ENCODE data around the gene PEX26.
"Not testable (repeated sequence)": the region's sequence is repeated elsewhere in the genome, so short reads cannot be mapped to it uniquely, and the experiment has no call there.

PEX26 gene

DNA sequence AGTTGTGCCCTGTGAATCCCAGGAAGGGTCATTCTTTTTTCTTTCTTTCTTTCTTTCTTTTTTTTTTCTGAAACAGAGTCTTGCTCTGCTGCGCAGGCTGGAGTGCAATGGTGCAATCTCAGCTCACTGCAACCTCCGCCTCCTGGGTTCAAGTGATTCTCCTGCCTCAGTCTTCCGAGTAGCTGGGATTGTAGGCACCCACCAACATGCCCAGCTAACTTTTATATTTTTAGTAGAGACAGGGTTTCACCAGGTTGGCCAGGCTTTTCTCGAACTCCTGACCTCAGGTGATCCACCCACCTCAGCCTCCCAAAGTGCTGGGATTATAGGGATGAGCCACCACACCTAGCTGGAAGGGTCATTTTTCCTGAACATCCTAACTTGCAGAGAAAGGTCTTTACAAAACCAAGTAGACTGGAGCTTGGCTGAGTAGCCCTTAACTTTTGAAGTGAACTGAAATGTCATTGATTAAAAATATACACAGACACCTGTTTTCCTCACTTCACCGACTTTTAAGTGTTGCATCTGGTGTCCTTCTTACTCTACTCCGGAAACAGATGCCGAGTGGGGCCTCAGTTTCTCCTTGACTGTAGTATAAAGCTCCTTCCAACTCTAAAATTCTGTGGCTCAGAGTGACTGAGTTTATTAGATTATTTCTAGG is 6.4 kb upstream of the PEX26 start:
- DNase-seq (ENCODE audit: low read depth in 3 of 3) = not testable (repeated sequence)

- DNase-seq (ENCODE audit: low read depth in 3 of 3) = no peak
Observed at GRCh38 chr22:18071968-18072310, 5.9 kb upstream of the PEX26 start.

DNA sequence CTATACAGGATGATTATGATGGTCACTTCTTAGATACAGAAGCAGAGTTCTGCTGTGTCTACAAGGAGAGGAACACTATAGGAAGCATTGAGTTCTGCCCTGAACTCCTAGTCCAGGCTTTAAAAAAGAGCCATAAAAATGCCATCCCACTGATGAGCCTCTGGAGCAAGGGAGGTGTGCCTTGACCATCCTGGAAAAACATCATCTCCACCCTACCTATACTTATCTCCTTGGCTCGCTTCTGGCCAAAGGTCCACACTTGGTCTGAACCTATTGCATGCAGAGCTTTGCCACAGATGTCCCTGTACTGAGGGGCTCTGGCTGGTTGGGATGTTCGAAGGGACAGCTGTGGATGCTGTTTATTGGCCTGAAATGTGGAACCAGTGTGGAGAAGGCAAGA is 4.3 kb upstream of the PEX26 start:
- DNase-seq (ENCODE audit: low read depth in 3 of 3) = no peak

DNA sequence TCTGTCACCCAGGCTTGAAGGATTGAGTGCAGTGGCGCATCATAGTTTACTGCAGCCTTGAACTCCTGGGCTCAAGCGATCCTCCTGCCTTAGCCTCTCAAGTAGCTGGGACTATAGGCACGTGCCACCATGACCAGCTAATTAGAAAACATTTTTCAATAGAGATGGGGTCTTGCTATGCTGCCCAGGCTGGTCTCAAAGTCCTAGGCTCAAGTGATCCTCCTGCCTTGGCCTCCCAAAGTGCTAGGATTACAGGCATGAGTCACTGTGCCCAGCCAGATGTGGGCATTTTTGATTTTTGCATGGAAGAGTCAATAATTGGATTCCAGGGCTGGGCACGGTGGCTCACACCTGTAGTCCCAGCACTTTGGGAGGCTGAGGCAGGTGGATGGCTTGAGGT is 3.9 kb upstream of the PEX26 start:
- DNase-seq (ENCODE audit: low read depth in 3 of 3) = not testable (repeated sequence)

GRCh38 chr22:18075101-18075719 is 2.6 kb upstream of the PEX26 start:
- DNase-seq (ENCODE audit: low read depth in 3 of 3) = no peak

DNA sequence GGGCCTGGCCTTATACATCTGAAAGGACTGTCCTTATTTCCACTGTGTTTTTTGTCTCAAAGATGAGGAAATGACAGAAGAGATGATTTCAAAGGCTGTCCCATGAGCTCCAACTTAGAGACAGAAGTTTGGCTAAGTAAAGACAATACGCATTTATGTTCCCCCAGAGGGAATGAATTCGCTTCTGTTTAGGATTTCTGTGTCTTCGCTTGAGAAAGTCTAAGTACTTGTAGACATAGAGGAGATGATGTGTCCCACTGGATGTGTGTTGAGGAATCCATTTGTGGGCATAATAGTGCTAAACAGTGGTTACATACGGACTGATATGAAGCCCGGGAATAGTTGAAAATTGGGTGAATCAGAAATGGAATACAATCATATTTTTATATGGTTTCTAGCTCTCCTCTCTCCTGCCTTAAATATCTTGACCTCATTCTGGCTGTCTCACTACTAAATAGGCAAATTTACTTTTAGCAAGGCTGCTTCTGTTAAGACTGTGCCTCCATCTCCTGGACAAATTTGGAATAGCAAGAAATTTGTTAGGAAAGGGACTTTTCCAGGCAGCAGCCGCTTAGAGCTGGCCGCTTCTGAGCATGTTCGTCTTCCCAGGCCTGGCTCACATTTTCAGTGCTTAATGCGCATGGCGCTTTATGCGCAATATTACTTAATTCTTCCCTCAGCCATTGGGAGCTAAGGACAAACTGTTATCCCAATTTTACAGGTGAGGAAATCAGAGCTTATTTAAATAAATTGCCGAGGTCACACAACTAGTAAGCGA is 1.9 kb upstream of the PEX26 start:
- DNase-seq (ENCODE audit: low read depth in 3 of 3) = no peak

GRCh38 chr22:18077087-18077638 is 627 bp upstream of the PEX26 start:
- no peak for DNase-seq (ENCODE audit: low read depth in 3 of 3)

- peak in 2 of 3 experiments; percentile 5 to 19 for DNase-seq (ENCODE audit: low read depth in 3 of 3)
Observed at GRCh38 chr22:18078329-18079041, 695 bp downstream of the PEX26 start.

- no peak for DNase-seq (ENCODE audit: low read depth in 3 of 3)
Observed at GRCh38 chr22:18079706-18080233, 2.0 kb downstream of the PEX26 start.

GRCh38 chr22:18081416-18081815 is 3.6 kb downstream of the PEX26 start:
- DNase-seq (ENCODE audit: low read depth in 3 of 3) = no peak

DNA sequence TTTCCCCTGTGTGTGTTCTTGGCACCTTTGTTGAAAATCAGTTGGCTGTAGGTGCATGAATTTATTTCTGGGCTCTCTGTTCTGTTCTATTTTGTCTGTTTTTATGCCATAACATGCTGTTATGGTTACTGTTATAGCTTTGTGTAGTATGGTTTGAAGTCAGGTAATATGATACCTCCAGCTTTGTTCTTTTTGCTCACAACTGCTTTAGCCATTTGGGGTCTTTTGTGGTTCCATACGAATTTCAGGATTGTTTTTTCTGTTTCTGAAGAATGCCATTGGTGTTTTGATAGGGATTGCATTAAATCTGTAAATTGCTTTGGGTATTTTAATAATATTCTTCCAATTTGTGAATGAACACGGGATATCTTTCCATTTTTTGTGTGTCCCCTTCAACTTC is 4.7 kb downstream of the PEX26 start:
- DNase-seq (ENCODE audit: low read depth in 3 of 3) = no peak

GRCh38 chr22:18083406-18083805 is 5.6 kb downstream of the PEX26 start:
- no peak for DNase-seq (ENCODE audit: low read depth in 3 of 3)

DNA sequence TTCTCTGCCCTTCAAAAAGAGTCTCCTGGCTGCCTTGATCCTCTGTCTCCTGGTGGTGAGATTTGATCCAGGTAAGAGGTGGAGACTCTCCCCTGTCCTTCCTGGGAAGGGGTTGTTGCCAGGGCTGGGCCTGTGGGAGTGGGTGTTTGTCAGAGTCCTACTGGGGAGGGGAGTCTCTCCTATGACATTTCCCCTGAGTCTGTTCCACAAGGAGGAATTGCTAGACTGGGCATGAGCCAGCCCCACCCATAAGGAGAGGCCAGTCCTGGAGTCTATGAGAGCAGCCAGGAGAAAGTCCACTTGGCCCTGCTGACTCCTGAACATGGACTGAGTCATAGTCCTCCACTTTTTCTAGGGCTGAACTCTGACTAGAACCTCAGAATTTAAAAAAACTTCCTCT is 7.4 kb downstream of the PEX26 start:
- no peak for DNase-seq (ENCODE audit: low read depth in 3 of 3)

GRCh38 chr22:18087350-18087855 is 9.6 kb downstream of the PEX26 start:
- DNase-seq (ENCODE audit: low read depth in 3 of 3) = no peak

DNA sequence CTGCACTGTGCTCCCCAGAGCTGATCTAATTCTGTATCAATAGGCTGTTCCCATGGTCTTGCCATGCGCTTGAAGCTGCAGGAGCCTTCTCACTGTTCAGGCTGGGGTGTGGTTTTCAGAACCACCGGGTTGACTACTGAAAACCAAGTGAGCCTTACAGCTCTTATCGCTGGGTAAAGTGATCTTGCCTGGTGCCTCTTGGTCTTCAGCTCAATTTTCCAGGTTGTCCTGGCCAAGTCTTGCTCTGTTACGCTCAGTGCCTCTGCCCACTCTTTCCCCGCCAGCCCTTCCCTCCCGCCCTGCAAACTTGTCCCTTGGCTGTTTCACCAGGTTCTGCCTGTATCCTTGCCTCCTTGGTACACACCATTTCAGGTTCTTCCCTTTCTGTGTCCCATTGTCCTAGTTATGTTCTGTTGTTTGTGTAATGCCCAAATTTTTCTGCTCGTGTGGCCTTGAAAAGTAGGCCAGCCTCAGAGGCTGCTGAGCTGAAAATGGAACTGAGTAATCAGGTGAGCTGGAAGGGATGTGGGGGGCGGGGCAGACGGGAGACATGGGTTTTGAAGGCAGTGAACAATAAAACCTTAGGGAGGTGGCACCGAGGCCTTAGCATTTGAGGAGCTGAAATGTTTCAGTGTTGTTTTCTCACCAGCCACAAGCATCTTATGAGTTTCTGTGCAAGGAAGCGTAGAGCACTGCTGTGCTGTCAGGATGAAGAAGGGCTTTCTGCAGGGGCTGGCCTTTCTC is 11.2 kb downstream of the PEX26 start:
- DNase-seq (ENCODE audit: low read depth in 3 of 3) = no peak

- no peak for DNase-seq (ENCODE audit: low read depth in 3 of 3)
Observed at GRCh38 chr22:18090286-18090685, 12.5 kb downstream of the PEX26 start.

DNA sequence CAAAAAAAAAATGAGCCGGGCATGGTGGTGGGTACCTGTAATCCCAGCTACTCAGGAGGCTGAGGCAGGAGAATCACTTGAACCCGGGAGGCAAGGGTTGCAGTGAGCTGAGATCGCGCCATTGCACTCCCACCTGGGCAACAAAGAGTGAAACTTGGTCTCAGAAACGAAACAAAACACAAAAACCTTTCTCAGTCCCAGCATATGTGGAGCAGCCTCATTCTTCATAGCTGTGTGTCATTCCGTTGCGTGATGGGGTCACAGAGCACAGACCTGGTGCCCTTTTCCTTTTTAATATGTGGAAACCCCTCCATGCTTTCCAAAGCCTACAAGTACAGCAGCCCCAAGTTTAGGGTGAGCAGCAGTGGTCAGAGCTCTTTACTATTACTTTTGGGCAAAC is 13.7 kb downstream of the PEX26 start:
- no peak for DNase-seq (ENCODE audit: low read depth in 3 of 3)

DNA sequence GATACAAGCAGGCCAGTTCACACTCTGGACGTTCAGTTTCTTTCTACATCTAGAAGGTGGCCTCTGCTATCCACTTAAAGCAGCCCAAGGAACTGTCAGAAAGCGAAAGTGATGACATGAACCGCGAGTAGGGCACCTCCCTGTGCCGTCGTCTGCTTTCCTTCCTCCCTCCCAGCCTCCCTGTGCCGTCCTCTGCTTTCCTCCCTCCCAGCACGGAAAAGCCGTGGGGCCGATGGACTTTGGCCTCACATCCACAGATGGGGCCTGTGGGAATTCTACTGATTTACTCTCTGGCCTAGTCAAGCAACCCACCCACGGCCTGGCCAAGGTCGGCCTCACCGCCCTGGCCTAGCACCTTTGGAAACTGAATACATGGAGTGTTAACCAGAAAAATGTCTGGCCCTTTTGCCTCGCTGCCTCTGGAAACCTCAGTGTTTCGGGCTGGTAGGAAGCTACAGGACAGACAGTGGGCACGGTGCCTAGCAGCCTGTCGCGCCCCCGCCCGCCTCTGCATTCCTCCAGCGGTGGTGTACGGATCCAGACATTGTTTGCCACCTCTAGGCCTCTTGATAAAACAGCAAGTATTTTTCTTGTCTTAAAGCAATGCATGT is 14.2 kb downstream of the PEX26 start:
- no peak for DNase-seq (ENCODE audit: low read depth in 3 of 3)

GRCh38 chr22:18093661-18094060 is 15.9 kb downstream of the PEX26 start:
- DNase-seq (ENCODE audit: low read depth in 3 of 3) = no peak

DNA sequence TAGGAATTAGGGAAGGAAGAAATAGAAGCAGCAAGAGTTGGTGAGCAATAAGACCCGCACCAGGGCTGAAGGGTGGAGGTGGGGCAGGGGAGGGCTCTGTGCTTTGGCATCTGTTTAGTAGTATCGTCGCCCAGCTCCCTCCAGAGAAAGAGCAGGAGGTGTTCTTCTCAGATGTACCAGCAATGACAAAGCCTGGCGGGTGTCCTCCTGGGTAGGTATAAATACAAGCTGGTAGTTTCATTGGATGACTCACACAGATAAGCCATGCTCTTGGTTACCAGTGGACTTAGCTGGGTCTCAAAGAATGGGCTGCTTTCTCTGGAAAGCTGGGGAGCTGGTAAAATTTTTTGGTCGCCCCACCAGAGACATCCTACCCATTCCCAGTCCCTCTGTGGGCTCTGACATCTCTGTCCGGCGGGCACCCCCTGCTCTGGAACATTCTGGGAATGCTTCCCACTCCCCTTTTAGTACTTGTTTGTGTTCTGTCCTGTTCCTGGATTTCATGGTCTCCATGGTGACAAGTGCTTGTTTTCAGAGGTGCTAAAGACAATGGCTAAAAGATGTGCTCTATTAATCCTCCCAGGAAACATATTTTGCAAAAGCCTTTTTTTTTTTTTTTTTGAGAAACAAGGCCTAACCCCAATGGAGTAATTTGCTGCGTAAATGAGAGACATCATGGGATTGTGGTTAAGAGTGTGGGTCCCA is 17.5 kb downstream of the PEX26 start:
- no peak for DNase-seq (ENCODE audit: low read depth in 3 of 3)
